Upper lobe of left lung (tissue), 4 donors: ENCODE data around the gene SLC14A1.

Experiments
- POLR2A ChIP-seq, 4 donors: fragments of 450-650 bp; IDR thresholded peaks; one replicate each; pipeline ENCODE4 v1.5.1; 2016 to 2017; ENCODE audit warnings: antibody characterized with exemption in 4 of 4, mild to moderate bottlenecking in 2 of 4
- POLR2AphosphoS5 ChIP-seq, 2 donors: sonication (generic); formaldehyde crosslinking; IDR thresholded peaks; one replicate each; pipeline ENCODE4 v1.5.1; 2017; ENCODE audit warnings: antibody characterized with exemption in 2 of 2
- TF ChIP-seq, protein P1 (sequence below), 6 experiments: fragments of 450-650 bp in 4 of 6; fragments of 200-600 bp in 2 of 6; sonication (generic) in 2 of 6; IDR thresholded peaks; one replicate each; pipeline ENCODE4 v1.5.1; 2016 to 2019; ENCODE audit warnings: antibody characterized with exemption in 6 of 6

DNA sequence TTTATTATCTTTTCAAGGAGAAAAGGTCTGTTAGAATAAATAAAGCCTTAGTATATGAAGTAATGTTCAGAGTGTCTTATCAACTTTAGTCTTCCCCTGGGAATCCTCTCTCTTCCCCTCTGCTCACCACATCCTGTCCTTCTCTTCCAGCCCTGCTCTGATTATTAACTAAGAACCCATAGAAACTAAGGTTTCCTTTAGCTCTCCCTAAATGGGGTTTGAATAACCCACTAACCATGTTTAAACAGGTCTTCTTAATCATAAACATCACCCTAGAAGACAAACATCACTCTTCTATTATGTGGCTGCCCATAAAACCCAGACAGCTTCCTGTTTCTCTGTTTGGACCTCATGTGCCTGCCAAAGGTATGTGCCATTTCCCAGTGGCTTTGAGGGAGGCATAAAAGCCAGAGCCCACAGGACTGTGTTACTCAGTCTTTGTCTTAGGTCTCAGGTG is 50.1 kb downstream of the SLC14A1 start:
- TF ChIP-seq, protein P1, sequence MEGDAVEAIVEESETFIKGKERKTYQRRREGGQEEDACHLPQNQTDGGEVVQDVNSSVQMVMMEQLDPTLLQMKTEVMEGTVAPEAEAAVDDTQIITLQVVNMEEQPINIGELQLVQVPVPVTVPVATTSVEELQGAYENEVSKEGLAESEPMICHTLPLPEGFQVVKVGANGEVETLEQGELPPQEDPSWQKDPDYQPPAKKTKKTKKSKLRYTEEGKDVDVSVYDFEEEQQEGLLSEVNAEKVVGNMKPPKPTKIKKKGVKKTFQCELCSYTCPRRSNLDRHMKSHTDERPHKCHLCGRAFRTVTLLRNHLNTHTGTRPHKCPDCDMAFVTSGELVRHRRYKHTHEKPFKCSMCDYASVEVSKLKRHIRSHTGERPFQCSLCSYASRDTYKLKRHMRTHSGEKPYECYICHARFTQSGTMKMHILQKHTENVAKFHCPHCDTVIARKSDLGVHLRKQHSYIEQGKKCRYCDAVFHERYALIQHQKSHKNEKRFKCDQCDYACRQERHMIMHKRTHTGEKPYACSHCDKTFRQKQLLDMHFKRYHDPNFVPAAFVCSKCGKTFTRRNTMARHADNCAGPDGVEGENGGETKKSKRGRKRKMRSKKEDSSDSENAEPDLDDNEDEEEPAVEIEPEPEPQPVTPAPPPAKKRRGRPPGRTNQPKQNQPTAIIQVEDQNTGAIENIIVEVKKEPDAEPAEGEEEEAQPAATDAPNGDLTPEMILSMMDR (IDR thresholded peaks at IDR 0.05) = no peak
- TF ChIP-seq POLR2A (IDR thresholded peaks at IDR 0.05) = no peak
- TF ChIP-seq POLR2AphosphoS5 (IDR thresholded peaks at IDR 0.05) = no peak
